ENCODE measurements around the gene TMEM209. TPM values are rescaled to one million over a fixed set of nuclear protein-coding genes. Genes with fewer than 3 reads are reported as not detected.

Gene TMEM209
- total RNA-seq, 1 donor from 2014 or later: 36.1 TPM

- no peak for DNase-seq (ENCODE audit: extremely low spot score, unreplicated experiment)
- no peak for TF ChIP-seq CTCF (conservative IDR thresholded peaks at IDR 0.05)
- H3K27me3 Mint-ChIP-seq: no peaks in the 10 kb centered on the region
Observed at GRCh38 chr7:130221746-130222145, 16.5 kb upstream of the TMEM209 start.

GRCh38 chr7:130219871-130220270 lies 14.7 kb upstream of the TMEM209 start:
- Mint-ChIP-seq H3K27ac (no peak overlapping the region), H3K4me1 (ENCODE audit: unreplicated experiment) (peaks cover 5% of the 10 kb centered on the region), H3K4me3 (no peak overlapping the region), H3K36me3 (no peaks in the 10 kb centered on the region), H3K27me3 (no peaks in the 10 kb centered on the region), H3K9me3 (peaks cover 16% of the 10 kb centered on the region)
- TF ChIP-seq CTCF (conservative IDR thresholded peaks at IDR 0.05): no peak
- DNase-seq (ENCODE audit: extremely low spot score, unreplicated experiment): no peak

More at GRCh38 chr7:130221746-130222145, 16.5 kb upstream of the TMEM209 start:
- Mint-ChIP-seq H3K36me3 (peaks cover 7% of the 10 kb centered on the region), H3K9me3 (peaks cover 21% of the 10 kb centered on the region), H3K4me1 (ENCODE audit: unreplicated experiment) (peaks cover 12% of the 10 kb centered on the region), H3K4me3 (no peak overlapping the region), H3K27ac (no peak overlapping the region)

GRCh38 chr7:130218806-130219620 lies 13.8 kb upstream of the TMEM209 start:
- Mint-ChIP-seq H3K9me3 (peaks cover 13% of the 10 kb centered on the region), H3K4me1 (ENCODE audit: unreplicated experiment) (peaks cover 3% of the 10 kb centered on the region), H3K27me3 (no peaks in the 10 kb centered on the region), H3K27ac (no peak overlapping the region), H3K36me3 (no peaks in the 10 kb centered on the region), H3K4me3 (no peak overlapping the region)
- no peak for TF ChIP-seq CTCF (conservative IDR thresholded peaks at IDR 0.05)
- DNase-seq (ENCODE audit: extremely low spot score, unreplicated experiment): no peak

GRCh38 chr7:130216750-130217149 lies 11.5 kb upstream of the TMEM209 start:
- Mint-ChIP-seq H3K4me3 (no peak overlapping the region), H3K36me3 (no peaks in the 10 kb centered on the region), H3K9me3 (peaks cover 10% of the 10 kb centered on the region), H3K27ac (no peak overlapping the region), H3K4me1 (ENCODE audit: unreplicated experiment) (no peaks in the 10 kb centered on the region), H3K27me3 (no peaks in the 10 kb centered on the region)
- TF ChIP-seq CTCF (conservative IDR thresholded peaks at IDR 0.05): no peak
- DNase-seq (ENCODE audit: extremely low spot score, unreplicated experiment): no peak

GRCh38 chr7:130216025-130216424 lies 10.8 kb upstream of the TMEM209 start:
- no peak overlapping the region for H3K4me3 Mint-ChIP-seq
- no peak for TF ChIP-seq CTCF (conservative IDR thresholded peaks at IDR 0.05)
- DNase-seq (ENCODE audit: extremely low spot score, unreplicated experiment): no peak
- H3K27ac Mint-ChIP-seq: no peak overlapping the region
- peaks cover 10% of the 10 kb centered on the region for H3K9me3 Mint-ChIP-seq
- H3K27me3 Mint-ChIP-seq: no peaks in the 10 kb centered on the region
- no peaks in the 10 kb centered on the region for H3K4me1 Mint-ChIP-seq (ENCODE audit: unreplicated experiment)
- H3K36me3 Mint-ChIP-seq: no peaks in the 10 kb centered on the region

All from type B pancreatic cell (in vitro differentiated cells).